GM12878 (cell line): ENCODE data around the gene GPR78.

Source experiments
- ATF3 ChIP-seq: IDR thresholded peaks from 2 replicates; pipeline ENCODE4 v1.6.1; 2011; ENCODE audit warnings: low read depth, mild to moderate bottlenecking, low read length, moderate library complexity, borderline replicate concordance; ENCODE audit errors: extremely low read depth
- CTCF ChIP-seq, 3 experiments: IDR thresholded peaks in 2 of 3; conservative IDR thresholded peaks in 1 of 3; 2 replicates each; pipeline ENCODE4 v1.5.1; 2011; ENCODE audit warnings: low read depth in 3 of 3, low read length in 3 of 3, mild to moderate bottlenecking in 3 of 3, control low read depth in 2 of 3, moderate library complexity in 2 of 3, inconsistent platforms in 1 of 3, mixed read lengths in 1 of 3; ENCODE audit not compliant: control insufficient read depth in 2 of 3, insufficient read depth in 1 of 3; ENCODE audit errors: extremely low read depth in 1 of 3
- RCOR1 ChIP-seq: conservative IDR thresholded peaks from 2 replicates; pipeline ENCODE4 v1.6.1; 2012; ENCODE audit warnings: low read depth, low read length, improper control_type of control experiment
- SPI1 ChIP-seq: IDR thresholded peaks from 2 replicates; pipeline ENCODE4 v1.6.1; 2011; ENCODE audit warnings: low read depth, mild to moderate bottlenecking, low read length, moderate library complexity, borderline replicate concordance; ENCODE audit not compliant: insufficient read depth
- TF ChIP-seq, protein P1 (sequence below): IDR thresholded peaks from 2 replicates; pipeline ENCODE4 v1.6.1; 2011; ENCODE audit warnings: borderline replicate concordance, low read depth, mild to moderate bottlenecking, moderate library complexity, low read length; ENCODE audit not compliant: insufficient read depth, poor library complexity, severe bottlenecking

DNA sequence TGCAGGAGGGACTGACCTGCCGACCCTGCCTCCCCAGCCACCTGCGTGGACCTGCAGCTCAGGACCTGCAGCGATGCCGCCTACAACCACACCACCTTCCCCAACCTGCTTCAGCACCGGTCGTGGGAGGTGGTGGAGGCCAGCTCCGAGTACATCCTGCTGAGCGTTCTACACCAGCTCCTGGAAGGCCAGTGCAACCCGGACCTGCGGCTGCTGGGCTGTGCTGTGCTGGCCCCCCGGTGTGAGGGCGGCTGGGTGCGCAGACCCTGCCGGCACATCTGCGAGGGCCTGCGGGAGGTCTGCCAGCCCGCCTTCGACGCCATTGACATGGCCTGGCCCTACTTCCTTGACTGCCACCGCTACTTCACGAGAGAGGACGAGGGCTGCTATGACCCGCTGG lies 20.9 kb downstream of the GPR78 start:
- TF ChIP-seq SPI1: no peak
- no peak for TF ChIP-seq CTCF (IDR thresholded peaks at IDR 0.05 in 2 of 3, conservative IDR thresholded peaks at IDR 0.05 in 1 of 3; ENCODE audit: control insufficient read depth in 2 of 3, extremely low read depth in 1 of 3, insufficient read depth in 1 of 3, low read depth in 3 of 3, low read length in 3 of 3)
- TF ChIP-seq, protein P1, sequence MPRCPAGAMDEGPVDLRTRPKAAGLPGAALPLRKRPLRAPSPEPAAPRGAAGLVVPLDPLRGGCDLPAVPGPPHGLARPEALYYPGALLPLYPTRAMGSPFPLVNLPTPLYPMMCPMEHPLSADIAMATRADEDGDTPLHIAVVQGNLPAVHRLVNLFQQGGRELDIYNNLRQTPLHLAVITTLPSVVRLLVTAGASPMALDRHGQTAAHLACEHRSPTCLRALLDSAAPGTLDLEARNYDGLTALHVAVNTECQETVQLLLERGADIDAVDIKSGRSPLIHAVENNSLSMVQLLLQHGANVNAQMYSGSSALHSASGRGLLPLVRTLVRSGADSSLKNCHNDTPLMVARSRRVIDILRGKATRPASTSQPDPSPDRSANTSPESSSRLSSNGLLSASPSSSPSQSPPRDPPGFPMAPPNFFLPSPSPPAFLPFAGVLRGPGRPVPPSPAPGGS: no peak
- no peak for TF ChIP-seq ATF3
- TF ChIP-seq RCOR1: no peak
